ENCODE measurements around the gene NLGN4X. TPM values are rescaled to one million over a fixed set of nuclear protein-coding genes. Genes with fewer than 3 reads are reported as not detected.

Gene NLGN4X
- total RNA-seq, 1 experiment from 2014 or later = 0.05 TPM

DNA sequence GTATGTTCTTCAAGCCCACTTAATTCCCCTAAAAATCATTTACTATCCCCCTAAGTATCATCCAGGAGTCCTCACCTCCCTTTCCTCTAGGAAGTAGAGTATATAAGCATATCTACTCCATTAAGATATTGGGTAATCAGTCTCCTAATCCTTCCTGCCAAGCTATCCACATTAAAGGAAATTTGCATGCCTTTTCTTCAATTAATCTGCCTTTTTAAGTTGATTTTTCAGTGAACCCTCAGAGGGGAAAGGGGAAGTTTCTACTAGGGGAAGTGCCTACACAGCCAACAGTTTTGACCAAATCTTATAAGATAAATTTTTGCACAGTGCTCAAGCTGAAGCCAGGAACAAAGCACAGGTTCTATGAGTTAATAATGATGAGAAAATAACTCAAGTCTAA is 222.8 kb downstream of the NLGN4X start:
- CTCF ChIA-PET = no interaction called here
- no peaks in the 10 kb centered on the region for H4K20me1 ChIP-seq (ENCODE audit: insufficient read depth)
- POLR2A ChIA-PET = no interaction called here
- RAD21 ChIA-PET (ENCODE audit: low non-redundant PET in 1 of 2, low total read pairs in 2 of 2, uncharacterized antibody in 2 of 2, unreplicated experiment in 2 of 2) = no interaction called here
- no peaks in the 10 kb centered on the region for H3K36me3 ChIP-seq (ENCODE audit: control insufficient read depth in 1 of 2, insufficient read depth in 2 of 2, low read length in 2 of 2)
- no peaks in the 10 kb centered on the region for H3K79me2 ChIP-seq (ENCODE audit: insufficient read depth, low read length)
- H3K4me3 ChIP-seq (replicated peaks in 1 of 2; ENCODE audit: low read depth in 1 of 2, low read length in 2 of 2) = no peak overlapping the region
- intact Hi-C loops (cut with micrococcal nuclease) = no loop called here
- no peaks in the 10 kb centered on the region for H3K4me1 ChIP-seq (ENCODE audit: control insufficient read depth in 1 of 2, insufficient read depth in 2 of 2, low read length in 2 of 2)
- no peaks in the 10 kb centered on the region for H3K27me3 ChIP-seq (ENCODE audit: insufficient read depth, low read length)
- H2AFZ ChIP-seq (ENCODE audit: low read depth, low read length, poor library complexity, severe bottlenecking) = no peak overlapping the region
- no peak overlapping the region for H3K4me2 ChIP-seq (ENCODE audit: low read length)
- ATAC-seq (no peak), DNase-seq (ENCODE audit: low read depth, low spot score) (no peak)
- no TSS peak for BruUV-seq (replicated peaks)
- no peaks in the 10 kb centered on the region for H3K9me2 ChIP-seq (ENCODE audit: insufficient read depth)
- H3K9ac ChIP-seq (ENCODE audit: low read length) = no peak overlapping the region
- TF ChIP-seq, protein P1, sequence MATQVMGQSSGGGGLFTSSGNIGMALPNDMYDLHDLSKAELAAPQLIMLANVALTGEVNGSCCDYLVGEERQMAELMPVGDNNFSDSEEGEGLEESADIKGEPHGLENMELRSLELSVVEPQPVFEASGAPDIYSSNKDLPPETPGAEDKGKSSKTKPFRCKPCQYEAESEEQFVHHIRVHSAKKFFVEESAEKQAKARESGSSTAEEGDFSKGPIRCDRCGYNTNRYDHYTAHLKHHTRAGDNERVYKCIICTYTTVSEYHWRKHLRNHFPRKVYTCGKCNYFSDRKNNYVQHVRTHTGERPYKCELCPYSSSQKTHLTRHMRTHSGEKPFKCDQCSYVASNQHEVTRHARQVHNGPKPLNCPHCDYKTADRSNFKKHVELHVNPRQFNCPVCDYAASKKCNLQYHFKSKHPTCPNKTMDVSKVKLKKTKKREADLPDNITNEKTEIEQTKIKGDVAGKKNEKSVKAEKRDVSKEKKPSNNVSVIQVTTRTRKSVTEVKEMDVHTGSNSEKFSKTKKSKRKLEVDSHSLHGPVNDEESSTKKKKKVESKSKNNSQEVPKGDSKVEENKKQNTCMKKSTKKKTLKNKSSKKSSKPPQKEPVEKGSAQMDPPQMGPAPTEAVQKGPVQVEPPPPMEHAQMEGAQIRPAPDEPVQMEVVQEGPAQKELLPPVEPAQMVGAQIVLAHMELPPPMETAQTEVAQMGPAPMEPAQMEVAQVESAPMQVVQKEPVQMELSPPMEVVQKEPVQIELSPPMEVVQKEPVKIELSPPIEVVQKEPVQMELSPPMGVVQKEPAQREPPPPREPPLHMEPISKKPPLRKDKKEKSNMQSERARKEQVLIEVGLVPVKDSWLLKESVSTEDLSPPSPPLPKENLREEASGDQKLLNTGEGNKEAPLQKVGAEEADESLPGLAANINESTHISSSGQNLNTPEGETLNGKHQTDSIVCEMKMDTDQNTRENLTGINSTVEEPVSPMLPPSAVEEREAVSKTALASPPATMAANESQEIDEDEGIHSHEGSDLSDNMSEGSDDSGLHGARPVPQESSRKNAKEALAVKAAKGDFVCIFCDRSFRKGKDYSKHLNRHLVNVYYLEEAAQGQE (IDR thresholded peaks at IDR 0.05; ENCODE audit: low read depth) = no peak
- no peak for TF ChIP-seq ZFX (IDR thresholded peaks at IDR 0.05)
- no peak for TF ChIP-seq SP1 (IDR thresholded peaks at IDR 0.05; ENCODE audit: low read depth)
- TF ChIP-seq SRF (IDR thresholded peaks at IDR 0.05; ENCODE audit: low read depth) = no peak
- H3K27ac ChIP-seq (ENCODE audit: low read depth, low read length) = no peak overlapping the region
- no peaks in the 10 kb centered on the region for H3K9me3 ChIP-seq (ENCODE audit: control insufficient read depth in 1 of 2, insufficient read depth in 1 of 2, low read depth in 1 of 2, low read length in 2 of 2)

DNA sequence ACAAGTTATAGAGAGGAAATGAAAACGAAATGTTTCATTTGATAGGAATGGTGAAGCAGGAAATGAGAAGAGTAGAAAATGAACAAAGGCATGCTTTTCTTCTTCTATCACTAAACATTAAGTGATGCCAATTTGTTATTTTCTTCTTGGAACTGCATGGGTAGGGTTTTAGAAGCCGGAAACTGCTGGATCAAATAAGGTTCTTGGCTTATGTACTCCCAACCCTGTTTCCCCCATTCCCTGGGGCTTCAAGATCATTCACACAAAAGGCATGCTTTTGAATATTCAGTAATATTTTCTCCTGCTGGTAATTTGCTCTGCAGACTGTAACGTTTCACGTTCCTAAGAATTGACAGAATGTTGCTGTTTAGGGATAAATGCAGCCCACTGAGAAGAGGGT is 224.1 kb downstream of the NLGN4X start:
- Histone ChIP-seq H3K9me2 (ENCODE audit: insufficient read depth) (no peaks in the 10 kb centered on the region), H3K36me3 (ENCODE audit: control insufficient read depth in 1 of 2, insufficient read depth in 2 of 2, low read length in 2 of 2) (no peaks in the 10 kb centered on the region), H2AFZ (ENCODE audit: low read depth, low read length, poor library complexity, severe bottlenecking) (no peak overlapping the region), H3K27me3 (ENCODE audit: insufficient read depth, low read length) (no peaks in the 10 kb centered on the region), H3K79me2 (ENCODE audit: insufficient read depth, low read length) (no peaks in the 10 kb centered on the region), H3K27ac (ENCODE audit: low read depth, low read length) (no peak overlapping the region), H3K9me3 (ENCODE audit: control insufficient read depth in 1 of 2, insufficient read depth in 1 of 2, low read depth in 1 of 2, low read length in 2 of 2) (no peaks in the 10 kb centered on the region), H3K4me2 (ENCODE audit: low read length) (no peak overlapping the region), H3K4me1 (ENCODE audit: control insufficient read depth in 1 of 2, insufficient read depth in 2 of 2, low read length in 2 of 2) (no peaks in the 10 kb centered on the region), H3K4me3 (replicated peaks in 1 of 2; ENCODE audit: low read depth in 1 of 2, low read length in 2 of 2) (no peak overlapping the region), H3K9ac (ENCODE audit: low read length) (no peak overlapping the region), H4K20me1 (ENCODE audit: insufficient read depth) (no peaks in the 10 kb centered on the region)
- DNase-seq (ENCODE audit: low read depth, low spot score) (no peak), ATAC-seq (no peak)
- POLR2A ChIA-PET = no interaction called here
- TF ChIP-seq JUND (IDR thresholded peaks at IDR 0.05) (no peak), ZNF274 (IDR thresholded peaks at IDR 0.05; ENCODE audit: low read depth, low read length) (no peak), EGR1 (IDR thresholded peaks at IDR 0.05; ENCODE audit: low read depth) (no peak)
- RAD21 ChIA-PET (ENCODE audit: low non-redundant PET in 1 of 2, low total read pairs in 2 of 2, uncharacterized antibody in 2 of 2, unreplicated experiment in 2 of 2) = no interaction called here
- intact Hi-C loops (cut with micrococcal nuclease) = no loop called here
- no TSS peak for BruUV-seq (replicated peaks)
- CTCF ChIA-PET = no interaction called here

Data from HCT116 (cell line).